Iris pigment epithelial cell (primary cell): ENCODE results near the gene TLE3.

ENCODE experiments used
- DNase-seq: peaks from one replicate; pipeline ENCODE4 v3.0.0-alpha.2; 2011; ENCODE audit warnings: low read depth

Gene TLE3

GRCh38 chr15:70006259-70007147, 91.2 kb downstream of the TLE3 start:
- no peak for DNase-seq

DNA sequence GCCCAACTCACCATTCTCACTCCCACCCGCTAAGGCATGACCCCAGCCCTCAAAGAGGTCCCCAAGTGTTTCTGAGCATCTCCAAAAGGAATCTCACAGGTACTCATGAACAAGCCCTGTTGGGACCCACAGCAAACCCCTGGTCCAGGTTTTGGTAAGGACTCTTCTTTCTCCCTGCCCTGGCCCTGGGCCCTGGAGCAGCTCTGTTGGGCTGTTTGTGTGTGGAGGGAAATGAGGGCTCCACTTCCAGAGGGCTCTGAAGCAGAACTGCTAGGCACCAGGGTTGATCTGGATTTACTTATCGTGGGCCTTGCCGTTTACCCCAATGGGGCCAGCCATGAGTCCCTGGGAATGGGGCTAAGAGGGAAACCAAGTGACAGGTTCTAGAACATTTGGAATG, 92.9 kb downstream of the TLE3 start:
- DNase-seq: no peak

DNA sequence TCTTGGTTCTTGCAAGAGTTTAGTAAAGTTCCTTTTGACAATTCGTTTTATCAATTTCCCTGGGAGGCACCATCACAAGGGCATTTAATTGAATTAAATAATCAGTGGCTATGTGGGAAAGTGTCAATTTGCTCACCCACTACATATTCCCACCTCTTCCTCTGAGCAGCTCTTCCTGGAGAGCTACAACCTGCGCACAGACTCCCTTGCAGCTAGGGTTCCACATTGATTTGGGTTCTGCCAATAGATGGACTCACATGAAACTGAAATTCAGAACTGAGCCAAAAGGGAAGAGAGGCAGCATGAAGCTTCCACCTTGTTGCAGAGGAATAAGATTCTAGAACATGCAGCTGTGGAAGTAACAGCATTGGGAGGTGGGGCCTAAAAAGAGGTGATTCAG, 94.8 kb downstream of the TLE3 start:
- DNase-seq: no peak

DNA sequence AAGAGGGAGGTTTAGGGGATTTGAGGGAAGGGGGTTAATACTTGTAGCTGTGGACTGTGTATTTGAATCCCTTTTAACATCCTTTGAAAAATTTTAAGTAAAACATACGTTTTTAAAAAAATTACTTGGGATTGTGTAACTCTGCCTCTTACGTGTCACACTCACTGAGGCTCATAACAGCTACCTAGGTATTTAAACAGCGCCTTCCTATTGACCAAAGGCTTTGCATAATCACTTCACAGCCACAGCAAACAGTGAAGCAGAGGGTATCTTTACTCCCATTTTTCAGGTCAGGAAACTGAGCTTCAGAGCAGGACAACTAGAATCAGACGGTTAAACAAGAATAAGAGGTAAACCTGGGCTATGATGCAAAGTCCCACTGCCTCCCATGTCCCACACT, 95.9 kb downstream of the TLE3 start:
- no peak for DNase-seq

DNA sequence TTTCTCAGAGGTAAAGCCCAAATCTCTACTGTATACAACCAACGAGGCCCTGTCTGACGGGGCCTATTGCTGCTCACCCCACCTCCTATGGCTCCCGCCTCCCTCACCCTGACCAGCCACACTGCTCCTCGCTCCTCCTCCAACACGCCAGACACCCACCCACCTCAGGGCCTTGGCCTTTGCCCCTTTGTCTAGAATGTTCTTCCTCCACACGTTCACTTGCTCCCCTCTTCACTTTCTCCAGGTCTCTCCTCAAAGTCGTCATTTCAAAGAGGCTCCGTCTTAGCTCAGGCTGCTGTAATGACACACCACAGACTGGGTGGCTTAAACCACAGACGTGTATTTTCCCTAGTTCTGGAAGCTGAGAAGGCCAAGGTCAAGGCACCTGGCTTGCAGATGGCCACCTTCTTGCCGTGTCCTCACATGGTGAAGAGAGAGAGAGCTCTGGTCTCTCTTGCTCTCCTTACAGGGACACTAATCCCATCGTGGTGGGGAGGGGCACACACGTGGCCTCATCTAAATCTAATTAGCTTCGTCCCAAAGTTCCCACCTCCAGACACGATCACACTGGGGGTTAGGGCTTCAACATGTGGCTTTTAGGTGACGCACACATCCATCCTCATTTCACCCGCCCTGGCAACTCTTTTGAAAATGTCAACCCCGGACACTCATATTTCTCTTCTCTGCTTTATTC, 98.2 kb downstream of the TLE3 start:
- no peak for DNase-seq

- DNase-seq: no peak
These were observed 99.0 kb downstream of the TLE3 start for GRCh38 chr15:69998541-69999391.

DNA sequence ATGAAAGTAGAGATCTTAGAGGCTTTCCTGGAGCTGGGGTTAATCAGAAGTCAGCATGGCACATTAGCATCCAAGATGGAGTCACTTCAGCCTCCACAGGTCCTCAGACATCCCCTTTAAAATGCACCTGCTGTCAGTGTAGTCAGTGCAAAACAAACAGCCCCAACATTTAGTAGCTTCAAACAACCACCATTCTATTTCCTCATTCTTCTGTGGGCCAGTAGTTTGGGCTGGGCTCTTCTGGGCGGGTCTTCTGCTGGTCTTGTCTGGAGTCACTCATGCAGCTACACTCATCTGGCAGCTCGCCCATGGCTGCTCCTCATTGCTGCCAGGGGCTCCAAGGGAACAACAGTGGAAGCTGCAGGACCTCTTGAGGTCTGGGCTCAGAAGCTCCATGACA, 99.9 kb downstream of the TLE3 start:
- DNase-seq: peak; percentile 29
